HCT116 (cell line): ENCODE measurements around the gene ATXN7L1. TPM values are rescaled to one million over a fixed set of nuclear protein-coding genes. Genes with fewer than 3 reads are reported as not detected.

Source experiments
- ATAC-seq: fragments of 200-7000 bp; cut with Tn5 transposase; 2 replicates; pipeline ENCODE4 v1.9.1; 2020; ENCODE audit warnings: mild to moderate bottlenecking, moderate library complexity
- BruUV-seq: library from RNA; stranded (reverse); fragments of 400-500 nt; replicated peaks from 2 replicates; lab custom pipeline; 2021; lab: Mats Ljungman, UMichigan
- CTCF ChIA-PET: fragments of 300-600 bp; sonication (Branson Sonifier 250); formaldehyde crosslinking; loops from one replicate; lab custom pipeline; 2021; ENCODE audit warnings: antibody characterized with exemption; lab: Charles Lee
- POLR2A ChIA-PET: fragments of 300-600, 350-600 bp; sonication (Branson Sonifier 250); formaldehyde crosslinking; loops from one replicate; lab custom pipeline; 2021; ENCODE audit warnings: antibody characterized with exemption; lab: Charles Lee
- RAD21 ChIA-PET, 2 experiments: fragments of 300-600 bp; sonication (Branson Sonifier 250); formaldehyde crosslinking; loops; one replicate each; lab custom pipeline; 2023; ENCODE audit warnings: low total read pairs in 2 of 2; ENCODE audit not compliant: uncharacterized antibody in 2 of 2, unreplicated experiment in 2 of 2, low non-redundant PET in 1 of 2; lab: Charles Lee
- DNase-seq: peaks from one replicate; pipeline ENCODE4 v3.0.0-alpha.2; 2010; ENCODE audit warnings: low read depth, low spot score
- H2AFZ ChIP-seq: fragments of 200-600 bp; shearing (Covaris generic), sonication (generic); 2 replicates; pipeline ENCODE4 v1.6.1; 2017; ENCODE audit warnings: low read depth, mixed run types, mixed read lengths, antibody characterized with exemption, low read length; ENCODE audit not compliant: poor library complexity, severe bottlenecking
- H3K27ac ChIP-seq: 2 replicates; pipeline ENCODE4 v1.5.1; 2012; ENCODE audit warnings: low read depth, low read length
- H3K27me3 ChIP-seq: fragments of 200-600 bp; sonication (generic); 2 replicates; pipeline ENCODE4 v1.6.1; 2016; ENCODE audit warnings: mixed run types, low read length, mixed read lengths; ENCODE audit not compliant: insufficient read depth
- H3K36me3 ChIP-seq, 2 experiments: fragments of 200-500 bp in 1 of 2; fragments of 200-600 bp in 1 of 2; sonication (Bioruptor generic) in 1 of 2; sonication (generic) in 1 of 2; 2 replicates each; pipeline versions ENCODE4 v1.5.1 to v1.6.1; 2014 to 2016; ENCODE audit warnings: low read length in 2 of 2, inconsistent platforms in 1 of 2, mixed read lengths in 1 of 2, mixed run types in 1 of 2; ENCODE audit not compliant: insufficient read depth in 2 of 2, control insufficient read depth in 1 of 2
- H3K4me1 ChIP-seq, 2 experiments: fragments of 200-600 bp in 1 of 2; sonication (generic) in 1 of 2; 2 replicates each; pipeline versions ENCODE4 v1.5.1 to v1.6.1; 2012 to 2017; ENCODE audit warnings: low read length in 2 of 2, inconsistent platforms in 1 of 2, mild to moderate bottlenecking in 1 of 2, mixed read lengths in 1 of 2, mixed run types in 1 of 2, moderate library complexity in 1 of 2; ENCODE audit not compliant: insufficient read depth in 2 of 2, control insufficient read depth in 1 of 2
- H3K4me2 ChIP-seq: fragments of 200-600 bp; sonication (generic); 2 replicates; pipeline ENCODE4 v1.6.1; 2017; ENCODE audit warnings: mixed run types, low read length, mixed read lengths
- H3K4me3 ChIP-seq, 2 experiments: fragments of 200-600 bp in 1 of 2; sonication (generic) in 1 of 2; replicated peaks in 1 of 2; 2 replicates each; pipeline ENCODE4 v1.5.1; 2011 to 2016; ENCODE audit warnings: low read length in 2 of 2, control low read depth in 1 of 2, low read depth in 1 of 2, mild to moderate bottlenecking in 1 of 2, mixed read lengths in 1 of 2, mixed run types in 1 of 2
- H3K79me2 ChIP-seq: fragments of 200-600 bp; sonication (generic); 2 replicates; pipeline ENCODE4 v1.6.1; 2017; ENCODE audit warnings: mild to moderate bottlenecking, mixed run types, low read length, moderate library complexity, mixed read lengths; ENCODE audit not compliant: insufficient read depth
- H3K9ac ChIP-seq: fragments of 200-600 bp; sonication (generic); 2 replicates; pipeline ENCODE4 v1.6.1; 2016; ENCODE audit warnings: low read length, mixed read lengths
- H3K9me2 ChIP-seq: fragments of 200-600 bp; sonication (generic), shearing (Covaris generic); 2 replicates; pipeline ENCODE4 v1.6.1; 2017; ENCODE audit warnings: mixed run types, mild to moderate bottlenecking, moderate library complexity; ENCODE audit not compliant: insufficient read depth
- H3K9me3 ChIP-seq, 2 experiments: fragments of 200-500 bp in 1 of 2; fragments of 200-600 bp in 1 of 2; sonication (Bioruptor generic) in 1 of 2; sonication (generic) in 1 of 2; 2 replicates each; pipeline ENCODE4 v1.6.1; 2014 to 2017; ENCODE audit warnings: low read length in 2 of 2, mixed read lengths in 2 of 2, inconsistent platforms in 1 of 2, low read depth in 1 of 2, mild to moderate bottlenecking in 1 of 2, mixed run types in 1 of 2, moderate library complexity in 1 of 2; ENCODE audit not compliant: control insufficient read depth in 1 of 2, insufficient read depth in 1 of 2
- H4K20me1 ChIP-seq: fragments of 200-600 bp; sonication (generic), shearing (Covaris generic); 2 replicates; pipeline ENCODE4 v1.6.1; 2017; ENCODE audit warnings: mixed run types, mild to moderate bottlenecking, moderate library complexity; ENCODE audit not compliant: insufficient read depth
- ATF3 ChIP-seq: IDR thresholded peaks from 2 replicates; pipeline ENCODE4 v1.6.1; 2012
- CEBPB ChIP-seq: IDR thresholded peaks from 2 replicates; pipeline ENCODE4 v1.6.1; 2012; ENCODE audit warnings: low read depth
- EGR1 ChIP-seq: IDR thresholded peaks from 2 replicates; pipeline ENCODE4 v1.6.1; 2012; ENCODE audit warnings: low read depth
- FOSL1 ChIP-seq: IDR thresholded peaks from 2 replicates; pipeline ENCODE4 v1.6.1; 2012; ENCODE audit warnings: low read depth
- JUND ChIP-seq: IDR thresholded peaks from 2 replicates; pipeline ENCODE4 v1.6.1; 2012
- POLR2A ChIP-seq: IDR thresholded peaks from 2 replicates; pipeline ENCODE4 v1.7.0; 2011; ENCODE audit warnings: borderline replicate concordance; ENCODE audit not compliant: insufficient read depth, insufficient read length; ENCODE audit errors: extremely low read depth
- SP1 ChIP-seq: IDR thresholded peaks from 2 replicates; pipeline ENCODE4 v1.6.1; 2012; ENCODE audit warnings: low read depth
- SRF ChIP-seq: IDR thresholded peaks from 2 replicates; pipeline ENCODE4 v1.6.1; 2012; ENCODE audit warnings: low read depth
- ZBTB33 ChIP-seq: IDR thresholded peaks from 2 replicates; pipeline ENCODE4 v1.6.1; 2011; ENCODE audit warnings: mild to moderate bottlenecking, low read length, moderate library complexity; ENCODE audit not compliant: insufficient replicate concordance; ENCODE audit errors: extremely low read depth
- ZFX ChIP-seq: fragments of 450-650 bp; IDR thresholded peaks from 2 replicates; pipeline ENCODE4 v1.6.1; 2017
- intact Hi-C: fragments of 100-400 bp; cut with micrococcal nuclease; formaldehyde crosslinking; loops from 2 replicates; pipeline ENCODE4 v1.10.0; 2022
- total RNA-seq: library from RNA; stranded (reverse); gene quantifications from one replicate; pipeline ENCODE4 v1.2.1, GENCODE V29; 2021; ENCODE audit not compliant: unreplicated experiment
- TF ChIP-seq, protein P1 (sequence below): IDR thresholded peaks from 2 replicates; pipeline ENCODE4 v1.6.1; 2012

ATXN7L1 gene
- total RNA-seq, 1 experiment from 2014 or later, result 11.5 TPM

DNA sequence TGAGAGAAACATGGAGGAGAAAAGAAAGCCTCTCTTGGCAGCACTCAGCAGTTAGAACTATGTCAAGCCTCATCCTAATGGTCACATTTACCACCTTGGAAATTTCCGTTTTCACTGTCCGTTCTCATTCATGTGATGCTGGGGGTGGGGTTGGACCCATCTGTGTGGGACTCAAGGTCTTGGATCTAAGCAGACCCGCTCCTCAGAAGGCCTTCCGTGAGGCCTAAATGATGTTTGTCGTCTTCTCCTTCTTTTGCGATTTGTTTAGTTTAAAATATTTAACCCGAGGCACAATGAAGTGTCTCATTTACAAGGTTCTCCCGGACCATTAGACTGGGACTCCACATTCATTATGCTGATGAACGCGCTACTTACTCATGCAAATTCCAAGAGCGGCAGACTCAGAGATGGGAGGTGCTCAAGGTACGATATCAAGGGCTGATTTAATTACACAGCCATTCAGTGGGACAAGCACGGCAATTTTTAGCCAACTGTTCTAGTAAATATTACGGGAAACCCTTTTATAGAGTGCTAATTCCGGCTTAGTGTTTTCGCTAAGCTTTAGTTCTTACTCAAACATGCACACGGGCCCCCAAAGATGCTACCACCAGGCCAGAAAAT is 186.0 kb downstream of the ATXN7L1 start (continued):
- TF ChIP-seq, protein P1, sequence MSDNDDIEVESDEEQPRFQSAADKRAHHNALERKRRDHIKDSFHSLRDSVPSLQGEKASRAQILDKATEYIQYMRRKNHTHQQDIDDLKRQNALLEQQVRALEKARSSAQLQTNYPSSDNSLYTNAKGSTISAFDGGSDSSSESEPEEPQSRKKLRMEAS, result no peak
- TF ChIP-seq ZFX (no peak), CEBPB (no peak), EGR1 (no peak), SRF (no peak), JUND (no peak), SP1 (no peak)

DNA sequence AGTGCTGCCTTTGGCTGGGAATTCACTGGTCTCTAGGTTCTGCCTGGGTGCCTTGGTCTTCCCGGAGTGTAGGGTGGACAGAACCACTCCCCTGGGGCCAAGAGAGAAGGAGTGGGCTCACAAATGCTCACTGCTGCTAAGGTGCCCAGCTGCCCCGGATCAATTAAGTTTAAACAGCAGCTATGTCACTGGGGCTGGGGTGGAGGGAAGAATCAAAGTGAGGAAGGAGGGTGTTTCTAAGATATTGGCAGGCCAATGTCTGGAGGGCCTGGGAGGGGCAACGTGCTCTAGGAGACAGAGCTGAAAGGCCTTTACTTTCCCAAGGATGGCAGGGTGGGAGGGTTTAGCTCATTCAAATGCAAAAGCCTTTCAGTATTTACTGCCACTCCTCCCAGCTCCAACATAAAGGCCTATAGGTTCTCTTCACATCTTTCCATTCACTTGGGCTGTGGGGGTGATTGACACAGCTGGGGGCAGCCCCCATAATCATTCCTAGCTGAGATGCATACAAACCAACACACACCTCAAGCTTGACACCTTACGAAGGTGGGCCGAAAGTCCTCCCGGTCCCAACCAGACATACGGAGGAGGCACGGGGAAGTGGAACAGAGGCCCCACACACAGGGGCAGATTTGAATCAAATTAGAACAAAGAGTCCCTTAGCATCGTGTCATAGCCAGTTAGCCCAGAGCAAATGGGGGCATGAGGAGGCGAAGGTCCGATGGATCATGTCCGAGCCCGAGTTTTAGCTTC is 187.2 kb downstream of the ATXN7L1 start:
- H4K20me1 ChIP-seq, result no peaks in the 10 kb centered on the region
- TF ChIP-seq ZBTB33 (no peak), ATF3 (no peak), FOSL1 (no peak), POLR2A (no peak)
- H3K4me2 ChIP-seq, result no peak overlapping the region
- intact Hi-C loops, result no loop called here
- DNase-seq (no peak), ATAC-seq (no peak)
- RAD21 ChIA-PET, result no interaction called here
- CTCF ChIA-PET, result no interaction called here
- H3K9me3 ChIP-seq, result no peaks in the 10 kb centered on the region
- no peak overlapping the region for H3K27ac ChIP-seq
- H3K36me3 ChIP-seq, result no peaks in the 10 kb centered on the region
- H3K9ac ChIP-seq, result no peak overlapping the region
- no peak overlapping the region for H2AFZ ChIP-seq
- no peaks in the 10 kb centered on the region for H3K27me3 ChIP-seq
- no TSS peak for BruUV-seq
- POLR2A ChIA-PET, result no interaction called here
- H3K4me1 ChIP-seq, result peaks cover 0 to 5% of the 10 kb centered on the region in 2 experiments; a peak in 2 of 4 replicates
- no peaks in the 10 kb centered on the region for H3K79me2 ChIP-seq
- H3K9me2 ChIP-seq, result no peaks in the 10 kb centered on the region
- H3K4me3 ChIP-seq, result no peak overlapping the region
